H1 (cell line): ENCODE measurements around the gene PLGRKT. TPM values are rescaled to one million over a fixed set of nuclear protein-coding genes. Genes with fewer than 3 reads are reported as not detected.

Experiments
- CTCF ChIA-PET: fragments of 300-600 bp; sonication (Branson Sonifier 250); formaldehyde crosslinking; loops from one replicate; lab custom pipeline; 2021; ENCODE audit not compliant: partially characterized antibody; lab: Charles Lee
- POLR2A ChIA-PET: fragments of 300-600 bp; sonication (Branson Sonifier 250); formaldehyde crosslinking; loops from one replicate; lab custom pipeline; 2021; ENCODE audit warnings: inconsistent platforms; ENCODE audit not compliant: partially characterized antibody; lab: Charles Lee
- DNase-seq, 2 experiments: peaks; one replicate each; pipeline versions ENCODE4 v3.0.0 to v3.0.0-alpha.2; 2010 to 2022; ENCODE audit warnings: low spot score in 2 of 2, low read depth in 1 of 2, mixed read lengths in 1 of 2
- FAIRE-seq: peaks from 2 replicates; lab custom pipeline; 2011; peaks lifted over from hg19 to GRCh38; lab: Jason Lieb, UNC
- H2AFZ ChIP-seq: 2 replicates; pipeline ENCODE4 v1.8.1; 2012; ENCODE audit warnings: low read length, inconsistent platforms
- H2AK5ac ChIP-seq: 2 replicates; pipeline ENCODE4 v1.6.1; 2013; ENCODE audit warnings: low read depth, low read length
- H2BK120ac ChIP-seq: replicated peaks from 2 replicates; pipeline ENCODE3; 2013; ENCODE audit warnings: low read depth, low read length, inconsistent platforms
- H2BK12ac ChIP-seq: 2 replicates; pipeline ENCODE4 v1.6.1; 2013; ENCODE audit warnings: low read depth, low read length
- H2BK15ac ChIP-seq: 2 replicates; pipeline ENCODE4 v1.6.1; 2013; ENCODE audit warnings: low read length
- H2BK20ac ChIP-seq: 2 replicates; pipeline ENCODE4 v1.6.1; 2013; ENCODE audit warnings: low read length
- H2BK5ac ChIP-seq: 2 replicates; pipeline ENCODE4 v1.6.1; 2013; ENCODE audit warnings: low read depth, low read length
- H3K14ac ChIP-seq: 2 replicates; pipeline ENCODE4 v1.6.1; 2013; ENCODE audit warnings: inconsistent platforms; ENCODE audit not compliant: insufficient read length
- H3K18ac ChIP-seq: 2 replicates; pipeline ENCODE4 v1.6.1; 2013; ENCODE audit warnings: low read length; ENCODE audit errors: extremely low read depth
- H3K23ac ChIP-seq: 2 replicates; pipeline ENCODE4 v1.6.1; 2013; ENCODE audit warnings: inconsistent platforms; ENCODE audit not compliant: insufficient read length
- H3K23me2 ChIP-seq: 2 replicates; pipeline ENCODE4 v1.6.1; 2013; ENCODE audit warnings: low read depth, low read length
- H3K27ac ChIP-seq: 2 replicates; pipeline ENCODE4 v1.6.1; 2011; ENCODE audit warnings: low read depth, low read length, inconsistent platforms
- H3K27me3 ChIP-seq, 4 experiments: replicated peaks in 1 of 4; 1 replicate in 1 of 4; 2 replicates in 3 of 4; pipeline versions ENCODE4 v1.6.1 to v1.8.1; 2011 to 2013; ENCODE audit warnings: low read length in 3 of 4, mild to moderate bottlenecking in 3 of 4, inconsistent platforms in 2 of 4, mixed read lengths in 2 of 4, moderate library complexity in 1 of 4; ENCODE audit not compliant: control insufficient read depth in 3 of 4, insufficient read depth in 3 of 4; ENCODE audit errors: extremely low read depth in 1 of 4
- H3K36me3 ChIP-seq, 4 experiments: 2 replicates each; pipeline versions ENCODE4 v1.6.1 to v1.8.1; 2011 to 2013; ENCODE audit warnings: mild to moderate bottlenecking in 4 of 4, low read length in 3 of 4, moderate library complexity in 2 of 4, control low read depth in 1 of 4, inconsistent platforms in 1 of 4; ENCODE audit not compliant: insufficient read depth in 4 of 4, control insufficient read depth in 2 of 4
- H3K4ac ChIP-seq: replicated peaks from 2 replicates; pipeline ENCODE3; 2013; ENCODE audit warnings: low read length, low read depth, mixed read lengths, inconsistent platforms; ENCODE audit not compliant: insufficient read length
- H3K4me1 ChIP-seq, 4 experiments: replicated peaks in 1 of 4; 1 replicate in 1 of 4; 2 replicates in 3 of 4; pipeline versions ENCODE4 v1.6.1 to v1.8.1; 2011 to 2013; ENCODE audit warnings: low read length in 3 of 4, inconsistent platforms in 2 of 4, mixed read lengths in 1 of 4; ENCODE audit not compliant: insufficient read depth in 4 of 4, control insufficient read depth in 3 of 4
- H3K4me2 ChIP-seq, 2 experiments: 2 replicates each; pipeline versions ENCODE4 v1.6.1 to v1.8.1; 2011 to 2013; ENCODE audit warnings: low read depth in 2 of 2, low read length in 2 of 2, control low read depth in 1 of 2, inconsistent platforms in 1 of 2, mild to moderate bottlenecking in 1 of 2; ENCODE audit not compliant: insufficient read depth in 1 of 2
- H3K4me3 ChIP-seq, 4 experiments: fragments of 200-600, 300-600 bp in 1 of 4; sonication (generic), shearing (Covaris generic), sonication (Bioruptor Twin) in 1 of 4; 2 replicates each; pipeline versions ENCODE4 v1.5.1 to v1.8.1; 2011 to 2016; ENCODE audit warnings: low read length in 4 of 4, low read depth in 3 of 4, control low read depth in 2 of 4, inconsistent platforms in 2 of 4, mild to moderate bottlenecking in 2 of 4, mixed read lengths in 1 of 4, moderate library complexity in 1 of 4; ENCODE audit not compliant: insufficient read depth in 2 of 4; ENCODE audit errors: extremely low read depth in 1 of 4
- H3K56ac ChIP-seq: replicated peaks from 2 replicates; pipeline ENCODE3; 2013; ENCODE audit warnings: low read depth, mild to moderate bottlenecking, mixed read lengths, low read length, inconsistent platforms; ENCODE audit not compliant: insufficient read length
- H3K79me1 ChIP-seq: 2 replicates; pipeline ENCODE4 v1.6.1; 2013; ENCODE audit warnings: low read depth, low read length, control low read depth
- H3K79me2 ChIP-seq, 2 experiments: 2 replicates each; pipeline versions ENCODE4 v1.6.1 to v1.8.1; 2012 to 2013; ENCODE audit warnings: low read length in 2 of 2, mild to moderate bottlenecking in 2 of 2, inconsistent platforms in 1 of 2; ENCODE audit not compliant: insufficient read depth in 2 of 2, control insufficient read depth in 1 of 2
- H3K9ac ChIP-seq, 4 experiments: replicated peaks in 1 of 4; 1 replicate in 1 of 4; 2 replicates in 3 of 4; pipeline versions ENCODE4 v1.6.1 to v1.8.1; 2011 to 2013; ENCODE audit warnings: low read depth in 3 of 4, low read length in 3 of 4, control low read depth in 2 of 4, mild to moderate bottlenecking in 2 of 4, moderate library complexity in 2 of 4, inconsistent platforms in 1 of 4; ENCODE audit errors: extremely low read depth in 1 of 4
- H3K9me3 ChIP-seq, 2 experiments: 2 replicates each; pipeline versions ENCODE4 v1.6.1 to v1.8.1; 2012 to 2013; ENCODE audit warnings: mild to moderate bottlenecking in 2 of 2, moderate library complexity in 2 of 2, control low read depth in 1 of 2, inconsistent platforms in 1 of 2, low read depth in 1 of 2, low read length in 1 of 2, mixed read lengths in 1 of 2; ENCODE audit not compliant: insufficient read depth in 2 of 2
- H4K20me1 ChIP-seq, 2 experiments: replicated peaks in 1 of 2; 2 replicates each; pipeline versions ENCODE3 to v1.8.1; 2011 to 2013; ENCODE audit warnings: inconsistent platforms in 2 of 2, low read length in 2 of 2, mild to moderate bottlenecking in 1 of 2; ENCODE audit not compliant: insufficient read depth in 2 of 2, control insufficient read depth in 1 of 2
- H4K5ac ChIP-seq: 2 replicates; pipeline ENCODE4 v1.6.1; 2013; ENCODE audit warnings: low read length, low read depth, mixed read lengths, inconsistent platforms; ENCODE audit not compliant: insufficient read length
- H4K8ac ChIP-seq: 2 replicates; pipeline ENCODE4 v1.8.0; 2013; ENCODE audit warnings: mild to moderate bottlenecking, moderate library complexity, low read length, inconsistent platforms; ENCODE audit not compliant: insufficient read depth; ENCODE audit errors: extremely low read depth
- H4K91ac ChIP-seq: replicated peaks from 2 replicates; pipeline ENCODE3; 2013; ENCODE audit warnings: low read length, mixed read lengths, inconsistent platforms; ENCODE audit not compliant: insufficient read length
- EZH2 ChIP-seq: fragments of 200-600 bp; sonication (generic); IDR thresholded peaks from 2 replicates; pipeline ENCODE4 v1.7.1; 2012; ENCODE audit warnings: low read depth, mild to moderate bottlenecking, moderate library complexity, low read length, inconsistent platforms; ENCODE audit not compliant: severe bottlenecking
- HDAC2 ChIP-seq, 2 experiments: fragments of 300-600 bp in 1 of 2; sonication (generic) in 1 of 2; IDR thresholded peaks; 2 replicates each; pipeline ENCODE4 v1.6.1; 2011 to 2012; ENCODE audit warnings: low read depth in 2 of 2, low read length in 2 of 2, mild to moderate bottlenecking in 2 of 2, moderate library complexity in 2 of 2, borderline replicate concordance in 1 of 2, inconsistent platforms in 1 of 2
- KDM4A ChIP-seq: IDR thresholded peaks from one replicate; pipeline ENCODE4 v1.7.1; 2012; ENCODE audit warnings: low read depth, mild to moderate bottlenecking, moderate library complexity, low read length, inconsistent platforms; ENCODE audit not compliant: severe bottlenecking
- RFX5 ChIP-seq: IDR thresholded peaks from 2 replicates; pipeline ENCODE4 v1.6.1; 2011; ENCODE audit warnings: low read depth, low read length, improper control_type of control experiment, borderline replicate concordance
- SP4 ChIP-seq: IDR thresholded peaks from 2 replicates; pipeline ENCODE4 v1.6.1; 2012; ENCODE audit warnings: low read length, inconsistent platforms
- TEAD4 ChIP-seq: IDR thresholded peaks from 2 replicates; pipeline ENCODE4 v1.6.1; 2012; ENCODE audit warnings: low read depth, low read length, inconsistent platforms, mixed read lengths
- WGBS, 2 experiments: shearing (Covaris generic) in 1 of 2; methylation state at CpG; one replicate each; pipeline versions ENCODE4 v1.1.6 to v1.1.7; 2013 to 2015; ENCODE audit warnings: low lambda C conversion rate in 2 of 2, mixed read lengths in 2 of 2, inconsistent platforms in 1 of 2, low coverage in 1 of 2, missing lambda C conversion rate in 1 of 2; ENCODE audit not compliant: insufficient replicate concordance in 2 of 2, insufficient coverage in 1 of 2, insufficient read length in 1 of 2; ENCODE audit errors: extremely low coverage in 1 of 2, missing lambda C conversion rate in 1 of 2; 5-methylcytosine and 5-hydroxymethylcytosine counted together
- polyA plus RNA-seq, 7 experiments: library from polyadenylated mRNA; depleted of rRNA in 3 of 7; stranded (reverse) in 5 of 7; unstranded in 2 of 7; fragments of >200 nt in 5 of 7; fragments of 200-250 nt in 2 of 7; gene quantifications; 1 replicate in 5 of 7; 2 replicates in 1 of 7; 4 replicates in 1 of 7; pipeline versions ENCODE4 v1.2.1 to v1.2.3, GENCODE V29; 2011 to 2013; ENCODE audit warnings: missing spikeins in 2 of 7, mixed read lengths in 2 of 7
- total RNA-seq: library from RNA; stranded (reverse); fragmentation: NEBNext Ultra II Directional; extraction: Animal tissue kit (Norgen Biotek cat#: 25700); gene quantifications from 2 replicates; pipeline ENCODE4 v1.2.1, GENCODE V29; 2021

Gene PLGRKT
- total and polyA plus RNA-seq, 2 of the 8 experiments (the other 6 are each of a cell fraction or from before 2014, with no cell fraction given) = 5.4 to 15.7 TPM

DNA sequence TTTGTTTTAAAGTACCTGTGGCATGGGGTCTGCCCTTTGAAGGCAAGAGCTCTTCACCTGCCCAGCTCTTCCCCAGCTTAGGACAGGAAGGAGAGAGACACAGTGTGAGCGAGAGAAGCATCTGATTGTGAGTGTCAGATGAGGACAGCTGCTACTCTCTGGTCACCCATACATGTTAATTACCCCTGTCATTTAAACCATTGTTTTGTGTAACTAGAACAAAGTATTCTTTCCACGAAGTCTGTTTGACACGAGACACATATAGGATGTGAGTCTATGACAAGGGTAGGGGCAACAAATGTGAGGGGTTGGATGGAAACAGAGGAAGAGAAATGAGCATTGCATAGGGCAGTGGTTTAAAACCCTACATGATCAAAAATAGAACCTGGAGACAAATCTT, 9.6 kb upstream of the PLGRKT start:
- H2BK15ac ChIP-seq = no peak overlapping the region
- no peak overlapping the region for H3K23ac ChIP-seq
- no peak overlapping the region for H3K56ac ChIP-seq
- H3K18ac ChIP-seq = no peak overlapping the region
- 87% methylated on average over 3 of the region's 3 CpGs; no CpG with 5 or more reads in 1 of the 2 experiments for WGBS, 2 experiments
- no peak overlapping the region for H2AFZ ChIP-seq
- no peak overlapping the region for H2BK5ac ChIP-seq
- no peak overlapping the region for H4K91ac ChIP-seq
- no peaks in the 10 kb centered on the region for H3K79me1 ChIP-seq
- H3K4ac ChIP-seq = no peak overlapping the region
- TF ChIP-seq RFX5 (no peak), SP4 (no peak), EZH2 (no peak), HDAC2 (IDR thresholded peaks at IDR 0.05; ENCODE audit: borderline replicate concordance in 1 of 2, low read depth in 2 of 2, low read length in 2 of 2) (no peak), KDM4A (no peak), TEAD4 (no peak)
- no peaks in the 10 kb centered on the region; a peak in 1 of 7 replicates for H3K27me3 ChIP-seq
- no peak overlapping the region for H4K8ac ChIP-seq
- no peak overlapping the region for H2BK20ac ChIP-seq
- no peaks in the 10 kb centered on the region for H4K20me1 ChIP-seq
- DNase-seq (no peak), FAIRE-seq (no peak)
- H3K23me2 ChIP-seq = no peaks in the 10 kb centered on the region; the same call in 1 of the 2 replicates
- ChIA-PET POLR2A (no interaction called here), CTCF (interaction anchor here (0.5 to 2.0 kb wide), 3 partner anchors 34 to 215 kb away, joined by 3 to 6 read pairs (median 4); no protein-coding TSS in a partner anchor)
- no peak overlapping the region for H3K4me2 ChIP-seq
- no peak overlapping the region for H2BK12ac ChIP-seq
- no peak overlapping the region for H2BK120ac ChIP-seq
- no peak overlapping the region for H3K27ac ChIP-seq
- H3K14ac ChIP-seq = no peak overlapping the region
- H3K36me3 ChIP-seq = no peaks in the 10 kb centered on the region; a peak in 1 of 8 replicates
- no peak overlapping the region for H3K9ac ChIP-seq
- H4K5ac ChIP-seq = no peak overlapping the region
- H3K79me2 ChIP-seq = no peaks in the 10 kb centered on the region
- H2AK5ac ChIP-seq = no peak overlapping the region
- H3K4me1 ChIP-seq = peaks cover 0 to 2% (median 0%) of the 10 kb centered on the region in 4 experiments; a peak in 2 of 7 replicates
- H3K4me3 ChIP-seq = no peak overlapping the region
- no peaks in the 10 kb centered on the region for H3K9me3 ChIP-seq
